Spleen (tissue), 11 donors: ENCODE data around the gene CHMP4A. TPM values are rescaled to one million over a fixed set of nuclear protein-coding genes. Genes with fewer than 3 reads are reported as not detected.
A peak's percentile ranks its signal among the peaks of the same experiment; 100 is the strongest.

ENCODE experiments used
- DNase-seq: peaks from one replicate; pipeline ENCODE4 v3.0.0-alpha.2; 2020
- H3K27ac ChIP-seq, 8 donors: fragments of 200-600 bp; sonication (generic) in 7 of 8; 1 replicate in 4 of 8; 2 replicates in 4 of 8; pipeline versions ENCODE4 v1.5.0 to v1.8.0; 2016 to 2021; ENCODE audit warnings: inconsistent platforms in 4 of 8, mild to moderate bottlenecking in 4 of 8, moderate library complexity in 1 of 8
- H3K27me3 ChIP-seq, 7 donors: fragments of 200-600 bp; sonication (generic) in 6 of 7; replicated peaks in 1 of 7; 1 replicate in 4 of 7; 2 replicates in 3 of 7; pipeline versions ENCODE4 v1.5.0 to v1.8.0; 2016 to 2021; ENCODE audit warnings: inconsistent platforms in 3 of 7, mild to moderate bottlenecking in 1 of 7
- H3K36me3 ChIP-seq, 6 donors: fragments of 200-600 bp; sonication (generic) in 5 of 6; 1 replicate in 4 of 6; 2 replicates in 2 of 6; pipeline versions ENCODE4 v1.5.0 to v1.8.0; 2016 to 2021; ENCODE audit warnings: inconsistent platforms in 2 of 6
- H3K4me1 ChIP-seq, 6 donors: fragments of 200-600 bp; sonication (generic) in 5 of 6; 1 replicate in 3 of 6; 2 replicates in 3 of 6; pipeline versions ENCODE4 v1.5.0 to v1.8.0; 2016 to 2021; ENCODE audit warnings: inconsistent platforms in 3 of 6
- H3K4me3 ChIP-seq, 8 donors: fragments of 200-600 bp; sonication (generic) in 7 of 8; 1 replicate in 4 of 8; 2 replicates in 4 of 8; pipeline versions ENCODE4 v1.5.0 to v1.8.0; 2016 to 2021; ENCODE audit warnings: inconsistent platforms in 4 of 8, mild to moderate bottlenecking in 4 of 8, moderate library complexity in 2 of 8
- H3K9me3 ChIP-seq, 8 donors: fragments of 200-600 bp; sonication (generic) in 7 of 8; 1 replicate in 4 of 8; 2 replicates in 4 of 8; pipeline versions ENCODE4 v1.5.0 to v1.8.0; 2016 to 2021; ENCODE audit warnings: inconsistent platforms in 4 of 8
- CTCF ChIP-seq, 11 experiments: fragments of 200-600 bp in 7 of 11; fragments of 450-650 bp in 4 of 11; sonication (generic) in 4 of 11; IDR thresholded peaks in 8 of 11; conservative IDR thresholded peaks in 3 of 11; 1 replicate in 7 of 11; 2 replicates in 4 of 11; pipeline versions ENCODE4 v1.4.0 to v1.8.0; 2016 to 2021; ENCODE audit warnings: antibody characterized with exemption in 11 of 11, inconsistent platforms in 4 of 11, mild to moderate bottlenecking in 1 of 11
- POLR2A ChIP-seq, 3 donors: fragments of 450-650 bp; IDR thresholded peaks; one replicate each; pipeline ENCODE4 v1.5.1; 2017; ENCODE audit warnings: antibody characterized with exemption in 3 of 3, mild to moderate bottlenecking in 1 of 3
- POLR2AphosphoS5 ChIP-seq, 3 donors: sonication (generic); formaldehyde crosslinking; IDR thresholded peaks; one replicate each; pipeline ENCODE4 v1.5.1; 2017; ENCODE audit warnings: antibody characterized with exemption in 3 of 3
- WGBS, 5 donors: extraction: QIAGEN DNeasy Blood & Tissue Kit in 3 of 5; methylation state at CpG; one replicate each; pipeline versions ENCODE4 v1.1.5 to v1.1.7; 2013 to 2018; 5-methylcytosine and 5-hydroxymethylcytosine counted together
- intact Hi-C: fragments of 100-400 bp; cut with DNase I; formaldehyde crosslinking; loops from one replicate; pipeline ENCODE4 v1.15.0; 2023; ENCODE audit warnings: low total_unique reads
- polyA plus RNA-seq, 3 donors: library from polyadenylated mRNA; stranded (reverse); fragments of 200-250 nt; gene quantifications; one replicate each; pipeline ENCODE4 v1.2.1, GENCODE V29; 2013
- total RNA-seq, 7 donors: library from RNA; depleted of rRNA in 3 of 7; stranded (reverse); fragments of >200 nt in 3 of 7; fragmentation: NEBNext Ultra II Directional in 4 of 7; extraction: Animal tissue kit (Norgen Biotek cat#: 25700) in 4 of 7; gene quantifications; one replicate each; pipeline versions ENCODE4 v1.1.0 to v1.2.1, GENCODE V29; 2016 to 2021
- donor health status: healthy with polysubstance abuse.
- donor health status: DM: no; HTN: no; CAD: no; lungs with moderate emphysema.
- donor health status: DM: no; HTN: no; CAD: no.
- donor health status: Bipolar disorder and iron deficiency.
- donor health status: healthy.
- donor health status: DM: no; HTN: no; CAD: no.
- donor health status: DM: yes; HTN: yes; CAD: no.

The CHMP4A gene
- total and polyA plus RNA-seq, 10 donors: 53.3 to 149 (median 63.4) TPM

GRCh38 chr14:24255438-24255837, 42.1 kb upstream of the CHMP4A start:
- H3K9me3 ChIP-seq: no peaks in the 10 kb centered on the region
- no peak overlapping the region for H3K4me3 ChIP-seq
- H3K27me3 ChIP-seq: no peaks in the 10 kb centered on the region
- TF ChIP-seq POLR2A (IDR thresholded peaks at IDR 0.05) (no peak), POLR2AphosphoS5 (IDR thresholded peaks at IDR 0.05) (no peak), CTCF (IDR thresholded peaks at IDR 0.05 in 8 of 11, conservative IDR thresholded peaks at IDR 0.05 in 3 of 11) (no peak)
- intact Hi-C loops: no loop called here
- H3K27ac ChIP-seq: no peak overlapping the region
- H3K4me1 ChIP-seq: peaks cover 0 to 12% (median 0%) of the 10 kb centered on the region in 6 donors
- 89 to 97% (median 94%) methylated on average over 5 to 8 of the region's 8 CpGs for WGBS, 5 donors
- no peak for DNase-seq
- peaks cover 0 to 76% (median 6%) of the 10 kb centered on the region in 6 donors for H3K36me3 ChIP-seq

GRCh38 chr14:24254630-24255392, 41.5 kb upstream of the CHMP4A start:
- DNase-seq: peak; percentile 68
- intact Hi-C loops: no loop called here
- no peak for TF ChIP-seq POLR2A (IDR thresholded peaks at IDR 0.05)
- no peak for TF ChIP-seq POLR2AphosphoS5 (IDR thresholded peaks at IDR 0.05)
- no peak for TF ChIP-seq CTCF (IDR thresholded peaks at IDR 0.05 in 8 of 11, conservative IDR thresholded peaks at IDR 0.05 in 3 of 11)
- no peak overlapping the region for H3K27ac ChIP-seq
- H3K27me3 ChIP-seq: no peaks in the 10 kb centered on the region
- WGBS, 5 donors: 95 to 97% (median 95%) methylated on average over 12 to 19 of the region's 19 CpGs
- peaks cover 0 to 70% (median 6%) of the 10 kb centered on the region in 6 donors for H3K36me3 ChIP-seq
- no peaks in the 10 kb centered on the region for H3K9me3 ChIP-seq
- H3K4me3 ChIP-seq: no peak overlapping the region
- peaks cover 0 to 15% (median 0%) of the 10 kb centered on the region in 6 donors for H3K4me1 ChIP-seq

GRCh38 chr14:24253936-24254335, 40.6 kb upstream of the CHMP4A start:
- H3K27me3 ChIP-seq: no peaks in the 10 kb centered on the region
- 83 to 96% (median 86%) methylated on average over 7 of the region's 7 CpGs for WGBS, 5 donors
- TF ChIP-seq POLR2AphosphoS5 (IDR thresholded peaks at IDR 0.05) (no peak), POLR2A (IDR thresholded peaks at IDR 0.05) (no peak), CTCF (IDR thresholded peaks at IDR 0.05 in 8 of 11, conservative IDR thresholded peaks at IDR 0.05 in 3 of 11) (no peak)
- H3K4me3 ChIP-seq: no peak overlapping the region
- peaks cover 0 to 15% (median 0%) of the 10 kb centered on the region in 6 donors for H3K4me1 ChIP-seq
- peak; percentile 51 for DNase-seq
- intact Hi-C loops: no loop called here
- no peaks in the 10 kb centered on the region for H3K9me3 ChIP-seq
- H3K36me3 ChIP-seq: peaks cover 0 to 66% (median 6%) of the 10 kb centered on the region in 6 donors
- no peak overlapping the region for H3K27ac ChIP-seq

GRCh38 chr14:24252289-24253124, 39.2 kb upstream of the CHMP4A start:
- intact Hi-C loops: no loop called here
- DNase-seq: peak; percentile 51
- no peak overlapping the region for H3K4me3 ChIP-seq
- no peaks in the 10 kb centered on the region for H3K27me3 ChIP-seq
- WGBS, 5 donors: 80 to 87% (median 85%) methylated on average over 9 to 11 of the region's 11 CpGs
- no peaks in the 10 kb centered on the region for H3K9me3 ChIP-seq
- H3K4me1 ChIP-seq: peaks cover 0 to 17% (median 0%) of the 10 kb centered on the region in 6 donors
- peak overlapping the region in 2 of 8 donors; percentile 14 to 36 for H3K27ac ChIP-seq
- peaks cover 0 to 59% (median 6%) of the 10 kb centered on the region in 6 donors for H3K36me3 ChIP-seq
- TF ChIP-seq POLR2AphosphoS5 (IDR thresholded peaks at IDR 0.05) (no peak), POLR2A (IDR thresholded peaks at IDR 0.05) (no peak), CTCF (IDR thresholded peaks at IDR 0.05 in 8 of 11, conservative IDR thresholded peaks at IDR 0.05 in 3 of 11) (no peak)
